ENCODE measurements around the gene TYR.
"Not testable (repeated sequence)": the region's sequence is repeated elsewhere in the genome, so short reads cannot be mapped to it uniquely, and the experiment has no call there.

Gene TYR

DNA sequence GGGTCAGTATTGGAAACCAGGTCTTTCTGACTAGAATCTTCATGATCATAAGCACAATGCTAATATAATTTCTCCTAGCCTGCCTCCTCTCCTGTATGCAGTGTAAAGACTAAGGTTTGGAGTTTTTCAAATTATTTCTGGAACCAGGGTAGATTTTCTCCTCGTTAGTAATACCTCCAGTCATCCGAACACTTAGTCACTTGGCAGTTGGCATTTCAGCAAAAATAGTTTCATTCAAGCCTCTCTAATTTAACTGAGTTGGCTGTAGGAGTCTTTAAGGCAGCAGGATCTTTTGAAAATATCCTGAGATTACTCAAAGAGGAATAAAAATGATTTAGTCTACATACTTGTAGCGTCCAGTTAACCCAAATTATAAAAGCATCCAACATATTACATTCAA is 6.3 kb downstream of the TYR start:
- H3K27me3 ChIP-seq (ENCODE audit: insufficient read depth, low read length) = no peaks in the 10 kb centered on the region
- no peak overlapping the region for H3K27ac ChIP-seq (ENCODE audit: low read depth, low read length)
- H2AFZ ChIP-seq (ENCODE audit: low read length, unreplicated experiment) = no peak overlapping the region

DNA sequence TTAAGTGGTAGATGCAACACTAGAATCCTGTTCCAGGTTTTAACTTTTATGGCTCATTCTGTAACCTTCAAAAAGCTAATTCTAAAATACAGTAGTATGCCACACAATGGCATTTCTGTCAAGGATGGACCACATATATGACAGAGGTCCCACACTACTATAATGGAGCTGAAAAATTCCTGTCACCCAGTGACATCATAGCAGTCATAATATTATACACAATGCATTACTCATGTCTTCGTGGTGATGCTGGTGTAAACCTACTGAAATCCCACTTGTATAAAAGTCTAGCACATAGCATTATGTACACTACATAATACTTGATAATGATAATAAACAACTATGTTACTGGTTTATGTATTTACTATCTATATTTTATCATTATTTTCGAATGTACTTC is 12.1 kb downstream of the TYR start:
- Histone ChIP-seq H3K27me3 (ENCODE audit: insufficient read depth, low read length) (peaks cover 3% of the 10 kb centered on the region; the same call in 1 of the 2 replicates), H3K36me3 (ENCODE audit: insufficient read depth, low read length) (no peaks in the 10 kb centered on the region), H3K4me1 (ENCODE audit: control insufficient read depth, insufficient read depth, low read length, unreplicated experiment) (no peaks in the 10 kb centered on the region), H3K4me3 (ENCODE audit: low read depth, low read length) (no peak overlapping the region), H2AFZ (ENCODE audit: low read length, unreplicated experiment) (no peak overlapping the region), H3K27ac (ENCODE audit: low read depth, low read length) (no peak overlapping the region), H3K79me2 (ENCODE audit: control insufficient read depth, insufficient read depth, low read length, unreplicated experiment) (no peaks in the 10 kb centered on the region)

More for the DNA sequence above, 6.3 kb downstream of the TYR start:
- H3K36me3 ChIP-seq (ENCODE audit: insufficient read depth, low read length) = no peaks in the 10 kb centered on the region
- no peaks in the 10 kb centered on the region for H3K79me2 ChIP-seq (ENCODE audit: control insufficient read depth, insufficient read depth, low read length, unreplicated experiment)
- no peak overlapping the region for H3K4me3 ChIP-seq (ENCODE audit: low read depth, low read length)
- peaks cover 6% of the 10 kb centered on the region for H3K4me1 ChIP-seq (ENCODE audit: control insufficient read depth, insufficient read depth, low read length, unreplicated experiment)

DNA sequence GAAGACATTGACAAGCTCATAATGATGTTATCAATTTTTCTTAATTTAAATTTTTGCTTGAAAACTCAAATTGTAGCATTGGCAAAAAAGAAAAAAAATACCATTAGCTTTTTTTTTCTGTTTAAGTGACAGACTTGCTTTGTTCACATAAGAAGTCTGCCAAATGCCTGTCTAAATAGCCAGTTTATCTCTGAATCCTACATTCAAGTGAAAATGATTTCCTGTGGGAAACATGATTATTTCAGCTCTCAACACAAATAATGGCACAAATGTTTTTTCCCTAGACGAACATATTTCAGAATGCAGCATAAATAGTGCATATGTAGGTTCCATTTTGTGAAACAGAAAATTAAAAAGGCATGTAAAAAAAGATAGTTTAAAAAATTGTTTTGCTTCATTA is 23.5 kb downstream of the TYR start:
- H2AFZ ChIP-seq (ENCODE audit: low read length, unreplicated experiment) = no peak overlapping the region
- no peak overlapping the region for H3K4me3 ChIP-seq (ENCODE audit: low read depth, low read length)
- H3K79me2 ChIP-seq (ENCODE audit: control insufficient read depth, insufficient read depth, low read length, unreplicated experiment) = no peaks in the 10 kb centered on the region
- no peaks in the 10 kb centered on the region for H3K4me1 ChIP-seq (ENCODE audit: control insufficient read depth, insufficient read depth, low read length, unreplicated experiment)
- no peak overlapping the region for H3K27ac ChIP-seq (ENCODE audit: low read depth, low read length)
- H3K27me3 ChIP-seq (ENCODE audit: insufficient read depth, low read length) = no peaks in the 10 kb centered on the region
- H3K36me3 ChIP-seq (ENCODE audit: insufficient read depth, low read length) = no peaks in the 10 kb centered on the region

DNA sequence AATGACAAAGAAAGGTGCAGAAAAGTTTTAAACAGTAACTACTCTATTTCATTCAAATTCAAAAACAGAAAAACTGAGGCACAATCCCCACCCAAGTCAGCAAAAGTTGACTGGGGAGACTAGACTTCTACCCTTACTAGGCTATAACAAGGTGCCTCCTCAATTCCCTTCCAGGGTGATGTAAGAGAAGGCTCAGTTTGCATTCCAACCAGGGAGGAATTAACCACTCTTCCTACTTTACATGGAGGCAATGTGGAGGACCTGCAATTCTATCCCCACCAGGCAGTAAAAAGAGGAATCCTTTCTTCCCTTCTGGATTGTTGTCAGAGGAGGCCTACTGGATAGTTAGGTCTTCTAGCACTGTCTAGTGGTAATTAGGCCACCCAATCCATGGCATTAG is 26.1 kb downstream of the TYR start:
- Histone ChIP-seq H3K27me3 (ENCODE audit: insufficient read depth, low read length) (0 out of 2 replicates have a peak, but pooled peaks cover 7% of the 10 kb centered on the region), H3K79me2 (ENCODE audit: control insufficient read depth, insufficient read depth, low read length, unreplicated experiment) (no peaks in the 10 kb centered on the region), H2AFZ (ENCODE audit: low read length, unreplicated experiment) (no peak overlapping the region)

DNA sequence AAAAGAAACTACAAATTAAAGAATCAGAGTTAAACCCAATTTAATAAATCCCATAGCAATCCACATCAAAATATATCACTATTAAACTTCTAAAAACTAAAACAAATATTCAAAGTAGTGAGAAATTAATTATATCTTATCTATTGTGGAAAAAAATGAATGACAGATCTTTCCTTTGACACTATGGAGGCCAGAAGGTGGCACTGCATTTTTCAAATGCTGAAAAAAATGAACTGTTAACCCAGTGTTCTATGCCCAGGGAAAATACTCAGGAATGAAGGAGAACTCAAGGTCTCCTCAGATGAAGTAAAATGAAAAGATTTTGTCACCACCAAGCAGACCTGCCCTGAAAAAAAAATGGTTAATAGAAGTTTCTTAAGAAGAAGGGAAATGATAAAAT is 27.7 kb downstream of the TYR start:
- H3K27ac ChIP-seq (ENCODE audit: low read depth, low read length) = no peak overlapping the region
- H2AFZ ChIP-seq (ENCODE audit: low read length, unreplicated experiment) = no peak overlapping the region
- 0 out of 2 replicates have a peak, but pooled peaks cover 7% of the 10 kb centered on the region for H3K27me3 ChIP-seq (ENCODE audit: insufficient read depth, low read length)
- no peaks in the 10 kb centered on the region for H3K36me3 ChIP-seq (ENCODE audit: insufficient read depth, low read length)
- no peak overlapping the region for H3K4me3 ChIP-seq (ENCODE audit: low read depth, low read length)
- no peaks in the 10 kb centered on the region for H3K4me1 ChIP-seq (ENCODE audit: control insufficient read depth, insufficient read depth, low read length, unreplicated experiment)
- no peaks in the 10 kb centered on the region for H3K79me2 ChIP-seq (ENCODE audit: control insufficient read depth, insufficient read depth, low read length, unreplicated experiment)

More for the DNA sequence above, 26.1 kb downstream of the TYR start:
- H3K27ac ChIP-seq (ENCODE audit: low read depth, low read length) = no peak overlapping the region
- no peaks in the 10 kb centered on the region for H3K36me3 ChIP-seq (ENCODE audit: insufficient read depth, low read length)
- no peak overlapping the region for H3K4me3 ChIP-seq (ENCODE audit: low read depth, low read length)
- H3K4me1 ChIP-seq (ENCODE audit: control insufficient read depth, insufficient read depth, low read length, unreplicated experiment) = no peaks in the 10 kb centered on the region

DNA sequence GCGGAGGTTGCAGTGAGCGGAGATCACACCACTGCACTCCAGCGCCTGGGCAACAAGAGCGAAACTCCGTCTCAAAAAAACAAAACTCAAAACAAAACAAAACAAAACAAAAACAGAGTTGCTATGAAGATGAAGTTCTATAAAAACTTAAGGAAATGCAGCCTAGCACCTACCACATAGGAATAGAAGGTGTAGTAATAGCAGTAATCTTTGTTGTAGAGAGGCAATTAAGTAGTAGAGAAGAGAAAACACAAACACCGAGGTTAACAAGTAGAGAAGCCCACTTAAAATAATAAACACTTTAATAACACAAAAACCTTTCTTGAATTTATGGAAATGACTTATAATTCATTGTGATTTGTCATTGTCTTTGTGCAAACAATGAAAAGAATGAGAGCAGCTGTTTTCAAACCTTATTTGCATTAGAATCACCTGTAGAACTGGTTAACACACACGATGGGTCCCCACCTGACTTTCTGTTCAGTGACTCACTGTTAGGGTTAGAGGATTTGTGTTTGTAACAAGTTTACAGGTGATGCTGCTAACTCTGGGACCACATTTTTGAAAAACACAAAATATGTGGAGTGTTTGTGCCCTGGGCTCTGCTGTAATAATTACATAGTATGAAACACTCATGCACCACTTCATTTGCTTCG is 43.1 kb downstream of the TYR start:
- H3K27ac ChIP-seq (ENCODE audit: low read depth, low read length) = no peak overlapping the region
- no peak overlapping the region for H3K4me3 ChIP-seq (ENCODE audit: low read depth, low read length)
- no peaks in the 10 kb centered on the region for H3K4me1 ChIP-seq (ENCODE audit: control insufficient read depth, insufficient read depth, low read length, unreplicated experiment)
- H3K27me3 ChIP-seq (ENCODE audit: insufficient read depth, low read length) = peaks cover 6% of the 10 kb centered on the region; the same call in 1 of the 2 replicates
- no peaks in the 10 kb centered on the region for H3K36me3 ChIP-seq (ENCODE audit: insufficient read depth, low read length)
- H2AFZ ChIP-seq (ENCODE audit: low read length, unreplicated experiment) = no peak overlapping the region
- H3K79me2 ChIP-seq (ENCODE audit: control insufficient read depth, insufficient read depth, low read length, unreplicated experiment) = no peaks in the 10 kb centered on the region

DNA sequence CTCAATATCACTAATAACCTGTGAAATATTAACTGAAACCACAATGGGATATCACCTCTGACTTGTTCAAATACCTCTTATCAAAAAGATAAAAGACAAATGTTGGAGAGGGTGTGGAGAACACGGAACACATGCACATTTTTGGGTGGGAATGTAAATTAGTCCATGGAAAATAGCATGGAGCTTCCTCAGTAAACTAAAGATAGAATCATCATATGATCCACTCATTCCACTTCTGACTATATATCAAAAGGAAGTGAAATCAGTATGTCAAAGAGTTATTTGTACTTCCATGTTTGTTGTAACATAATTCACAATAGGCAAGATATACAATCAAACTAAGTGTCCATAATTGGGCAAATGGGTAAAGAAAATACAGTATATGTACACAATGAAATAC is 57.4 kb downstream of the TYR start:
- Histone ChIP-seq H2AFZ (ENCODE audit: low read length, unreplicated experiment) (no peak overlapping the region), H3K79me2 (ENCODE audit: control insufficient read depth, insufficient read depth, low read length, unreplicated experiment) (no peaks in the 10 kb centered on the region), H3K27me3 (ENCODE audit: insufficient read depth, low read length) (no peaks in the 10 kb centered on the region), H3K4me1 (ENCODE audit: control insufficient read depth, insufficient read depth, low read length, unreplicated experiment) (no peaks in the 10 kb centered on the region), H3K27ac (ENCODE audit: low read depth, low read length) (no peak overlapping the region), H3K4me3 (ENCODE audit: low read depth, low read length) (no peak overlapping the region), H3K36me3 (ENCODE audit: insufficient read depth, low read length) (no peaks in the 10 kb centered on the region)

DNA sequence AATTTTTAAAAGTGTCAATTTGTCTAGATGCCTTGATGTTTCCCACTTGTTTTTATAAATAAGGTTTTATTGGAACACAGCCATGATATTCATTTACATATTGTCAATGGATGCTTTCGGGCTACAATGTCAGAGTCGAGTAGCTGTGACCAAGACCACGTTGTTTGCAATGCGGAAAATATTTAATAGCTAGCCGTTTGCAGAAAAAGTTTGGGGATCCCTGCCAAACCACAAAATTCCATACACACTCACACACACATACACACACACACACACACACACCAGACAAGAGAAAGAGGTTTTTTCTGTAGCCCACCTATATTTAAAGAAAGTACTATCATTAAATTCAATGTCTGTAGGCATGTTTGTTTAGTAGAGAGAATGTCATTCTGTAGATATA is 58.3 kb downstream of the TYR start:
- H3K4me1 ChIP-seq (ENCODE audit: control insufficient read depth, insufficient read depth, low read length, unreplicated experiment) = no peaks in the 10 kb centered on the region
- H3K4me3 ChIP-seq (ENCODE audit: low read depth, low read length) = no peak overlapping the region
- H3K36me3 ChIP-seq (ENCODE audit: insufficient read depth, low read length) = no peaks in the 10 kb centered on the region
- no peaks in the 10 kb centered on the region for H3K27me3 ChIP-seq (ENCODE audit: insufficient read depth, low read length)
- H3K27ac ChIP-seq (ENCODE audit: low read depth, low read length) = no peak overlapping the region
- H2AFZ ChIP-seq (ENCODE audit: low read length, unreplicated experiment) = no peak overlapping the region
- no peaks in the 10 kb centered on the region for H3K79me2 ChIP-seq (ENCODE audit: control insufficient read depth, insufficient read depth, low read length, unreplicated experiment)

DNA sequence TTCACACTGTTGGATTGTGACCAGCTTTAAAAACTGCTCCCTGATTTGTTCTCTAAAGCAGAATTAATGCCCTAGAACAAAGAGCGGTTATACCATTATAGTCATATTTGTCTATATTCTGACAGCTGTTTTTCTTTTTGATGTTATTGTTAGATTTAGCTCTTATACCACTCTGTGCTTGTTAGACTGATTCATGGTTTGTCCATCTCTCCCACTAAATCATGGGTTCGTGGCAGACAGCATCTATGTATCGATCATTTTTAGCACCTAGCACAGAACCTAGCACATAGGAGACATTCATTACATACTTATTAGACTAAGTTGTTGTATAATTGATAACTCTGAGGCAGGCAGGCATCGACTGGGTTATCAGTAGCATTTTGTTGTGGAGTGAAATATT is 69.3 kb downstream of the TYR start:
- H3K27ac ChIP-seq (ENCODE audit: low read depth, low read length); H3K4me1 ChIP-seq (ENCODE audit: control insufficient read depth, insufficient read depth, low read length, unreplicated experiment); H3K4me3 ChIP-seq (ENCODE audit: low read depth, low read length); H2AFZ ChIP-seq (ENCODE audit: low read length, unreplicated experiment); H3K79me2 ChIP-seq (ENCODE audit: control insufficient read depth, insufficient read depth, low read length, unreplicated experiment); H3K36me3 ChIP-seq (ENCODE audit: insufficient read depth, low read length); H3K27me3 ChIP-seq (ENCODE audit: insufficient read depth, low read length): not testable (repeated sequence)

DNA sequence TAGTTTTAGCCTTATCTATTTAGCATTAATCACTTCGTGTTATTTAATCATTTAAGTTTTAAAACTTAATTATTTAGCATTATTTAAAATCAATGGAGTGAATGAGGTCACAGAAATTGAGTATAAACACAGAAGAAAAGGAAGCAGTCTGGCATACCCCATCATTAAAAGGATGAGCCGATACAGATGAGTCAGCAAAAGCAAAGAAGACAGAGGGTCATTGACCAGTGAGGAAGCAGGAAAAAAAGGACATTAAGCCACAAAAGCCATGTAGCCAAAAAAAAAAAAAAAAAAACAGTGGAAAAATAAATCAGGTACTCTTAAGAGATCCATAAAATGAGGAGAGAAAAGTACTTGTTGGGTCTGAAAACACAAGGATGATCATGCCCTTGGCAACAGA is 71.5 kb downstream of the TYR start:
- peaks cover 4% of the 10 kb centered on the region; the same call in 1 of the 2 replicates for H3K27me3 ChIP-seq (ENCODE audit: insufficient read depth, low read length)
- H3K4me1 ChIP-seq (ENCODE audit: control insufficient read depth, insufficient read depth, low read length, unreplicated experiment) = no peaks in the 10 kb centered on the region
- H3K27ac ChIP-seq (ENCODE audit: low read depth, low read length) = no peak overlapping the region
- H3K79me2 ChIP-seq (ENCODE audit: control insufficient read depth, insufficient read depth, low read length, unreplicated experiment) = no peaks in the 10 kb centered on the region
- no peaks in the 10 kb centered on the region for H3K36me3 ChIP-seq (ENCODE audit: insufficient read depth, low read length)
- no peak overlapping the region for H2AFZ ChIP-seq (ENCODE audit: low read length, unreplicated experiment)
- H3K4me3 ChIP-seq (ENCODE audit: low read depth, low read length) = no peak overlapping the region

DNA sequence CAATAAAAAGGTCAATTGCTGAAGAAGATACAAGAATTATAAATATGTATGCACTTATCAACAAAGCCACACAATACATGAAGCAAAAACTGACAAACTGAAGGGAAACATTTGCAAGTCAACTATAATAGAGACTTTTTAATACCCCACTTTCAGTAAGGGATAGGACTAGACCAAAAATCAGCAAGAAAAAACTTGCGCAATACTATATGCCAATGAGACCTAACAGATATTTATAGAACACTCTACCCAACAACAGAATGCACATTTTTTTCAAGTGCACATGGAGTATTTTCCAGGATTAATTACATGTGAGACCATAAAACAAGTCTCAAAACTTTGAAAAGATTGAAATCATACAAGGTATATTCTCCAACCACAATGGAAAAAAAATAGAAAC is 83.8 kb downstream of the TYR start:
- H3K79me2 ChIP-seq (ENCODE audit: control insufficient read depth, insufficient read depth, low read length, unreplicated experiment); H3K36me3 ChIP-seq (ENCODE audit: insufficient read depth, low read length); H3K27me3 ChIP-seq (ENCODE audit: insufficient read depth, low read length); H3K27ac ChIP-seq (ENCODE audit: low read depth, low read length); H3K4me1 ChIP-seq (ENCODE audit: control insufficient read depth, insufficient read depth, low read length, unreplicated experiment); H2AFZ ChIP-seq (ENCODE audit: low read length, unreplicated experiment); H3K4me3 ChIP-seq (ENCODE audit: low read depth, low read length): not testable (repeated sequence)
